GM19240 (cell line): ENCODE results near the gene POLR1B.
A peak's percentile ranks its signal among the peaks of the same experiment; 100 is the strongest.
"Not testable (repeated sequence)": the region's sequence is repeated elsewhere in the genome, so short reads cannot be mapped to it uniquely, and the experiment has no call there.

Experiments
- DNase-seq: peaks from one replicate; pipeline ENCODE4 v3.0.0; 2011; ENCODE audit warnings: low spot score; ENCODE audit not compliant: insufficient read length

The POLR1B gene

DNA sequence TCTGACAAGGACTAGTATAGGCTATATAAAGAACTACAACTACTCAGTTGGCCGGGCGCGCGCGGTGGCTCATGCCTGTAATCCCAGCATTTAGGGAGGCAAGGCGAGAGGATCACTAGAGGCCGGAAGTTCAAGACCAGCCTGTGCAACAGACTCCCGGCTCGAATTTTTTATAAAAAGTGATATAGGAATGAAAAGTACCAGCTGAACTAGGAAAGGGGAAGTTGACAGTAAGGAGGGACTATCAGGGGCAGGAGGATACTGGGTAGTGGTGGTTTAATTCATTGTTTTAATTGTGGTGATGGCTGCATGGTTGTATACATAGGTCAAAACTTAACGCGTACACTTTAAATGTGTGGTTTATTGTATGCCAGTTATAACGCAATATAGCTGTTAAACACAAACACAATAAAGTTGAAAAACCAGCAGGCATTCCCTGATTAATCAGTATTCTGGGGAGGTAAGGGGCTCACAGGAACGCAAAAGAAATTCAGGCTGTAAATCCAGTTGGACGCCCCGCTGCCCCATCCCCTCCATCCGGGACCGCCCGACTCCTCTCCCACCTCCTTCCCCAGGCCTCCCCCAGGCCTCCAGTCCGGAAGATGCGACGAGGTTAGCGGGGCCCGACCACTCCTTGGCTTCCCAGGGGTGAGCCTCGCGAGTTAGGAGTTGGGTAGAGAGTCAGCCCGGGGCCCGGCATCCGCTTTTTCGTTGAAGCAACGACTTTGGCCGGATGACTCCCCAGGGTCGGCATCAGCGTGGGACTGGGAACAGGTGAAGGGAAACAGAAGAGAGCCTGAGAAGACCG lies 746 bp upstream of the POLR1B start:
- DNase-seq: peak; percentile 48

DNA sequence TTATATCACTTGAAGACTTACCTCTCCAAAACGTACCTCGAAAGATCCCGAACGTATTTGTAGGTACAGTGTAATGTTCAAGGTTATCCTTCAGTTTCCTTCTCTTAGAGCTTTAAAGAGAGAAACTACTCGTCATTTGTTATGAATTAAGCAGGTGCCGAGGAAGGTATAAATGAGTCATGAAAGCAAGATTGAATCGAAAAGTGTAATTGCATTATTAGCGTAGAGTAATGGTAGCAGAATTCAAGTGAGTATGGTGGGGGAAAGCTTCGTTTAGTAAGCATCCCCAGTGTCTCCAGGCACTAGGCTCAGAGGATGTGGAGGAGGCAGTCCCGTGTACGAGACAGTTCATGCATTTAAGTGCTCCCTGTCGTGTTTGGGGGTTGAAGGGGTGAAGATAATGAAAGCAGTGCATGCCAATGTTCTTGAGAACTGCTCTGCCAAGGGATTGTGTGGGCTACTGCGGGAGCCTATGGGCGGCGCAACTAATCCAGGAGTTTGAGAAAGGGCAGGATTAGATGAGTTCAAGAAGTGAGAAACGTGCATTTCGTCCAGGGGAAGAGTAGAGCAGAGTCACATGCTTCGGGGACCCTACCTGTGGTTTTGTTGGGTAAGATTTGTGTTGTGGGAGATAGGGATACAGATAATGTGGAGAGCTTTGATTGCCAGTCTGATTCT lies 858 bp downstream of the POLR1B start:
- no peak for DNase-seq

DNA sequence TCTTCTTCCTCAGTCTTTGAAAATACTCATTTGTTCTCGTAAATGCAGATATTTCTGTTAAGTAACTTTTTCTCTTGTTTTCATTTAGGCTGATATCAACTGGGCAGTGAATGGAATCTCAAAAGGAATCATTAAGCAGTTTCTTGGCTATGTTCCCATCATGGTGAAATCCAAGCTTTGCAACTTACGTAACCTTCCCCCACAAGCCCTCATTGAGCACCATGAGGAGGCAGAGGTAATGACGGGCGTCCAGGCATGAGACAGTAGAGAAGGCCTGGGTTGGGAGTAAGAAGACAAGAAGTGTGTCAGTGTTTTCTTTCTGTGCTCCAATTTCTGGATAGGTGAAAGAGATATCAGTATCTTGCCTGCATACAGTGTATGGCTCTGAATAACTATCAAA lies 5.1 kb downstream of the POLR1B start:
- no peak for DNase-seq

DNA sequence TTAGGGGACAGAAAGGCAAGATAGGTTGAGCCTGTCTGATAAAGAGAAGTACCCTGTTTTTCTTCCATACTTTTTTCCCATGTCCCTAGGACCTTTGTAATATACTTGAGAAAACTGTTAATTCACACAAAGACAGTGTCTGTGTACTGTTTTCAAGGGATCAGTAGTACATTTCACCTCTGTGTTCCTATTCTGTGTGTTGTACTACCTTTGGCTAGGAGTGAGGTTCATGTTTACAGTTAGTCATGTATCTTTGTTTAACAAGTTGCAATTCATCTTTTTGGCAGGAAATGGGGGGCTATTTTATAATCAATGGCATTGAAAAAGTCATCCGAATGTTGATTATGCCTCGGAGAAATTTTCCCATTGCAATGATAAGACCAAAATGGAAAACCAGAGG lies 6.7 kb downstream of the POLR1B start:
- DNase-seq: no peak

DNA sequence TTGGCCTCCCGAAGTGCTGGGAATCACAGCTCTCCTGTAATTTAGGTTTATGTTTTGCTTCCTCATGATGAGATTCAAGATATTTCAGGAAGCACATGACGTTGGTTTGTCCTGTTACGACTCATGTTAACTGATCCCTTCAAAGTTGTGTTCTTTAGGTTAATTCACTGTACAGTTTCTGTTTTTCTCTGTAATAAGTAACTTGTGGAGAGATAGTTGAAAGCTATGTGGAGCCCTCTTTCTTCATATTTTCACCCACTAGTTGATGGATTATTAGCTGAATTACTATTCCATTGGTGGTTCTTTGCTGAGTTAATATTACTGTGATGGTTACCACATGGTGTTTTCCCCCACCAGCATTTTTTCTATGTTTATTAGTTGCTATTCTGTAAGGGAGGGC lies 23.8 kb downstream of the POLR1B start:
- DNase-seq: no peak

DNA sequence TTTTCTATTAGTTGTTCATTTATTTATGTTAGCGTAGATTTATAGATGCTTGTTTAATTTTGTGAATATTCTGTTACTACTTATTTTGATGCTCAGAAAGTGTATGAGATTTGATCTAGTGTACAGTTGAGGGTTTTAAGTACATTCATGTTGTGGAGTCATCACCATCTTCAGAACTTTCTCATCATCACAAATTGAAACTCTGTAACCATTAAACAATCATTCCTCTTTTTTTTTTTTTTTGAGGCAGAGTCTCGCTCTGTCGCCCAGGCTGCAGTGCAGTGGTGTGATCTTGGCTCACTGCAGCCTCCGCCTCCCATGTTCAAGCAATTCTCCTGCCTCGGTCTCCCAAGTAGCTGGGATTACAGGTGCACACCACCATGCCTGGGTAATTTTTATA lies 24.2 kb downstream of the POLR1B start:
- DNase-seq: not testable (repeated sequence)

DNA sequence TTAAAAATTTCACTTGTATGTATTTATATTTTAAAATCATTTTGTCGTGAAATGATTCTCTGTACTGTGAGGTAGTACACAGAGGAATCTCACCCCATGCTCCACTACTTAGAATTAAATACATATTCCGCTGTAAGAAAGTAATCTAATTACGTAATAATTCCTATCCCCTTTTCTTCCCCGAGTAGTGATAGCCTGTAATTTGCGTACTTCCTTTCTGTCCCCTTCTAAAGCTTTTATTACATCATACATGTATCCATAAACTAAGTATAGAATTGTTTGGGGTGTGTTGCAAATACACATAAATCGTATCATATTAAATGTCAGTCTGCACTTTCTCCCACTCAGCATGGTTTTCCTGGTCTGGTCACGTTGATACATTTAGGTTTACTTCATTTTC lies 29.7 kb downstream of the POLR1B start:
- DNase-seq: no peak

DNA sequence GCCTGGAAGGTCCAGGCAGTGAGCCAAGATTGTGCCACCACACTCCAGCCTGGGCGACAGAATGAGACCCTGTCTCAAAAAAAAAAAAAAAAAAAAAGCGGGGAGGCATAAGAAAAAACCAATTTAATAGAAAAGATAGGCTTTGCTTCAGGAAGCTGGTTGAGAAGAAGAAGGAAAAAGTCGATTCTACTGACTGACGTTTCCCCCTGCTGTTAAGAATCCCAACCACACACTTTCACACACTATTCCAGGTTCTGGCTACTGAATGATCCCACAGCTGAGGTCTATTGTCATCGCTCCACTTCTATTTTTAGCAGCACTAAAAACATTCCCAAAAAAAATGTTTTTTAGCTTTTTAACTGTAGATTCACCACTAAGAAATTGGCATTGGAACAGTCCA lies 35.5 kb downstream of the POLR1B start:
- DNase-seq: no peak

DNA sequence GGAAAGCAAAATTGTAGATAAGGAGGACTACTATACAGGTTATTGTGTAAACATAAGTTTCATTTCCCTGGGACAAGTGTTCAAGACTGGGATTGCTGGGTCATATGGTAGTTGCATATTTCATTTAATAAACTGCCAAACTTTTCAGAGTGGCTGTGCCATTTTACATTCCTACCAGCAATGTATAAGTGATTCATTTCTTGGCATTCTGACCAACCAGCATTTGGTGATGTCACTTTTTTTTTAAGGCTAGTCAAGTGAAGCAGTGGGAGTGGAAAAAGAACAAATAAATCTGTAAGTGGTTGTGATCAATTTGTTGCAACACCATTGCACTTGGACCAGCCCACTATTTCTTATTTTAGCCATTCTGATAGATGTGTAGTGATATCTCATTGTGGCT lies 37.0 kb downstream of the POLR1B start:
- no peak for DNase-seq

DNA sequence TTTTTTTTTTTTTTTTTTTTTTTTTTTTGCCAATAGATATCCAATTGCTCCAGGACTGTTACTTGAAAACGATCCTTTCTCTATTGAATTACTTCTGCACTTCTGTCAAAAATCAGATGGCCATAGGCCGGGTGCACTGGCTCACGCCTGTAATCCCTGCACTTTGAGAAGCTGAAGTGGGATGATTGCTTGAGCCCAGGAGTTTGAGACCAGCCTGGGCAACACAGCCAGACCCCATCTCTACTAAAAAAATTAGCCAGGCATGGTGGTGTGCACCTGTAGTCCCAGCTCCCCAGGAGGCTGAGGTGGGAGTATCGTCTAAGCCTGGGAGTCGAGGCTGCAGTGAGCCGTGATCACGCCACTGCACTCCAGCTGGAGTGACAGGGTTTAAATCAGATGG lies 37.8 kb downstream of the POLR1B start:
- DNase-seq: no peak

DNA sequence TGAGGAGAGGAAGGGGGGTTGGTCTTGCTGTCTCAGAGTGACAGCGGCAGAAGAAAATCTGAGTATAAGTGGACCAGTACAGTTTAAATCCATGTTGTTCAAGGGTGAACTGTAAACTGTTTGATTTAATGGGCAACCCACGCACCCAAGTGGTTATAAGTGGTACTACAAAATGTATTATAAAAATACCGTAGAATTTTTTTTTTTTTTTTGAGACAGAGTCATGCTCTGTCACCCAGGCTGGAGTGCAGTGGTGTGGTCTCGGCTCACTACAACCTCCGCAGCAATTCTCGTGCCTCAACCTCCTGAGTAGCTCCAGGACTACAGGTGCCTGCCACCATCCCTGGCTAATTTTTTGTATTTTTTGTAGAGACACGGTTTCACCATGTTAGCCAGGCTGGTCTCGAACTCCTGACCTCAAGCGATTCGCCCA lies 40.1 kb downstream of the POLR1B start:
- DNase-seq: no peak

DNA sequence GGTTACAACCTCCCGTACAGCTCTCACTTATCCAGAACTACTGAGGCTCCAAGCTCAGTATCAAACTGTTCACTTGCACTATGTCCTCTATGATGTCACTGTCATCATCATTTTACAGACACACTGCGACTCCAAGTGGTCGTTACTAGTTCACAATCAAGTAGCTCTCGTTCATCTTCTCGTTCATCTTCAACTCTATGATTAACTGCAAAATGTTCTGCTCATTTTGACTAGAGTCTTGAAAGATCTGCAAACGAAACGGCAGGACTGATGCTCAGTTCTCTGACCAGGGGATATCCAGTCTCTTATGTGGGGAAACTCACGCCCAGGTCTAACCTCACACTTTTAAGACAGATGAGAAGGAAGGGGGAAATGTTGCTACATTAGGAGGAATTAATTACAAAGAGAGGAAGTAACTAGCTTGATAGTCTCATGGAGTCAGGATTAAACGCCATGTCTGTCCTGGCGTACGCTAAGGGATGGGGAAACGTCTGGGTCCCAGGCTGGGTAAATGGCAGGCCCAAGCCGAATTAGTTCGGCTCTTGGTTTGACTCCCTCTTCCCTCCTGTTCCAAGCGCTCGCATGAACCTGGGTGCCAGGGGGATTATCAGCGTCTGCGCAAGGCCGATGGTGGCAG lies 41.4 kb downstream of the POLR1B start:
- DNase-seq: no peak

DNA sequence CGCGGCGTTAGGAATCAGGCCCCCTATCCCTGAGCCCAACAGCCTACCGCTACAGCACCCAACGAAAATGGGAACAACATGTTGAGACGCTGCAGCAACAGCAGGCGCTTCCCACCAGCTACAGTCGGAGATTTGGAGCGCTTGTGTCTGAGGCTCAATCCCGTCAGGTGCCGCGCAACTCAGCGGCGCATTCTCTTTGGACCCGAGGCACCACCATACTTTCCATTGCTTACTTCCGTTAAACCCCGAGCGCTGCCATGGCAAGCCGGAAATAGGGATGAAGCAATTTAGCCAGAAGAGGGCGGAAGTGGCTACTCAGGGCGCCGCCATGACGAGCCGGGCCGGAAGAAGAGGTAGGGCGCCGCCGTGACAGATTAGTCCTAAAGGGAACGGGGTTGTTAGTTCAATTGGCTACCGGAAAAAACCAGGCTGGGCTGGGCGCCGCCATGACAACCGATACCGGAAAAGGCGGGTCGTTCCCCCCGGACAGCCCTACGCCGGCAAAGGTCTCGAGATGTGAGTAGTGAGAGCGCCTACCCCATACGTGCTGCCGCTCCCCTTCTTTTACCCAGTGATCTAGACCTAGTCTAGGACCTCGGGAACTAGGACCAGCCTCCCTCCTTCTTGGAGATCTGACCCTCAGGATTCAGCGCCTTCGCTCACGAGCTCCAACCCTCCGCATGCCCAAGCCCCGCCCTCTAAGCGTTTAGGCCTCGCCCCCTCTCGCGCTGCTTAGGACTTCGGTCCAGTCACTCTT lies 42.0 kb downstream of the POLR1B start, which contains the start of gene CHCHD5:
Gene CHCHD5 (plus strand): TSS at position 476 of the 757 bp plus-strand sequence. CDS start 39 bp downstream, at position 515.
- peak; percentile 74 for DNase-seq

DNA sequence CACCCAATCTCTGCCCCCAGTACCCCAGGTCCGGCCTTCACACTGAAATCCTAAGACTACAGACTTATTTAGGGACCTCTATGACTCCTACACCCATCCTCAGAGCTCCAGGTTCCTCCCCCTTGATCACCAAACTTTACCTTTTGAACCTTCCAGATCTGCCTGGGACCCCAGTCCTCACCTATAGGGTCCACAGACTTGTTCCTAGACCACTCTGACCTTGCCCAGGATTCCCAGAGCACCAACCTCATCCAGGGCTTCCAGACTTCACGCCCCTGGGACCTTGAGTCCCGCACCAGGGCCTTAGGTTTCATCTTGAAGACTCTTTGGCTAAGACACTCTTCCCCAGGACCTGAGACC lies 42.6 kb downstream of the POLR1B start:
- no peak for DNase-seq

DNA sequence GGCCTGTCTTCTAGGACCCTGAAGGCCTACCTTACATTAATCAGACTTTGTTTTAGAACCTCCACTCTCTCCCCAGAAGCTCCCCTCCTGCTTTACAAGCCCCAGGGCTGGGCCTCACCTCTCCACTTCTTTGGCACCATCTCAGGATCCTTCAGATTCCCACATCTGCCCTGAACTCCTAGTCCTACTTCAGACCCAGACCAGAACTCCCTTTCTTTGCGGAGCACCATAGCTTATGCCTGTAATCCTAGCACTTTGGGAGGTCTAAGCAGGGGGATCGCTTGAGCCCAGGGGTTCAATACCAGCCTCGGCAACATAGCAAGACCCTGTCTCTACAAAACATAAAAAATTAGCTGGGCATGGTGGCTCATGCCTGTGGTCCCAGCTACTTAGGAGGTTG lies 43.1 kb downstream of the POLR1B start:
- no peak for DNase-seq

DNA sequence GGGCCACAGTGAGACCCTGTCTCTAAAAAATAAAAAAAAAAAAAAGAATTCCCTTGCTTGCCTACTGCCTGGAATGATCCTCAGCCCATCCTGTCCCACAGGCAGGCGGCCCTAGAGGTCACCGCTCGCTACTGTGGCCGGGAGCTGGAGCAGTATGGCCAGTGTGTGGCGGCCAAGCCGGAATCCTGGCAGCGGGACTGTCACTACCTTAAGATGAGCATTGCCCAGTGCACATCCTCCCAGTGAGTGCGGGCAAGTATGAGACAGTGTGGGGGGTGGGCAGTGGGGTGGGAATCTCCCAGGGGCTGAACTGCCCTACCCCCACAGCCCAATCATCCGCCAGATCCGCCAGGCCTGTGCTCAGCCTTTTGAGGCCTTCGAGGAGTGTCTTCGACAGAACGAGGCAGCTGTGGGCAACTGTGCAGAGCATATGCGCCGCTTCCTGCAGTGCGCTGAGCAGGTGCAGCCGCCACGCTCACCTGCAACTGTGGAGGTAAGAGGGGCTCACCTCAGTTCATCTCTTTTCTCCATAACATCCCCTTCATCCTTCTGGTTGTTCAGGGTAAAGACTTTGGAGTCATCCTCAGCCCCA lies 43.7 kb downstream of the POLR1B start:
- no peak for DNase-seq

DNA sequence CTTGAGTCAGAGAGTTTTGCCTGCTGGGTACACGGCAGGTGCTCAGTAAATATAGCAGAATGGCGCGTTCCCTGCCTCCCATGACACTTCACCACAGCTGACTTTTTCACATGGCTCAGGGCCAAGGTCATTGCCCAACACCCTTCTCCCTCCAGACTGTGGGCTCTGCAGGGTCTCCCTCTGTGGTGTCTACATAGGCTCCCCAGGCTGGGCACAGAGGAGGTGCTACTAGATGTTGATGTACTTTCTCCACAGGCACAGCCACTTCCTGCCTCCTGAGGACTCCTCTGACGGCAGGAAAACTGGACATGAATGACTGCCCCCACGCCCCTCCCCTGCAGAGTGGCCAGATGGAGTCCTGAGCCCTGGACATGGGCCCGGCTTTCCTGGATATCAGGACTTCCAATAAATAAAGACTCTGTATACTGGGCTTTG lies 46.4 kb downstream of the POLR1B start:
- DNase-seq: no peak

DNA sequence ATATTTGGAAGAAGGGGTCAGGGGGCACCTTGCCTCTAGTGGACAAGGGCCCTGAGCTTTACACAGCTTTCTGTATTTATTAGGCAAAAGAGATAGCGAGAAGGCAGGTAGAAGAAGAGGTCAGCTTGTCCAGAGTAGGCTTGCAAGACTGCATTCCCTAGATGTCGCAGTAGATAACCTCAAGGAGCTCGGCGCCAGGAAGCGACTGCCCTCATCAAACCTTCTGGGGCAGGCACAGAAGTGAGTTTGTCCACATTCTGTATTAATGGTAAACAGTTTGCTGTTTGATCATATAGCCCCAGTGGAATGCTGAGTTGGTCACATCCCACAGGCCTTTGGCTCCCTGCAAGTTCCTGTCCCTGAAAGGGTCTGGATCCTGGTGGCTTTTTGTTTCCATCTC lies 49.1 kb downstream of the POLR1B start:
- no peak for DNase-seq

DNA sequence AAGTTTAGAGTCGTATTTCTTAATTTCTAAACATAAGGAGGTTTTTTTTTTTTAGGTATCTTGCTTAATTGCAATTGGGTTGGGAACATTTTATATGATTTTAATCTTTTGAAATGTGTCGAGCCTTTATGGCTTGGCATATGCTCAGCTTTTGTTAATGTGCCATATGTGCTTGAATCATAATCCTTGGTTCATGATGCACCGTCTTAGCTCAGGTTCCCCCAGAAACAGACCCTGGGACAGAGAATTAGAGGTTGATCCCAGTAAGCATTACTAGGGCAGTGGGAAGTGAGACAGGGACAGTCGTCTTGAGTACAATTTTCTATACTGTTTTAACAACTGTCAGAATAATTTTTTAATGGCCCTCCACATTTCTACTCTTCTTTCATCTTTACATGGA lies 51.5 kb downstream of the POLR1B start:
- DNase-seq: no peak

DNA sequence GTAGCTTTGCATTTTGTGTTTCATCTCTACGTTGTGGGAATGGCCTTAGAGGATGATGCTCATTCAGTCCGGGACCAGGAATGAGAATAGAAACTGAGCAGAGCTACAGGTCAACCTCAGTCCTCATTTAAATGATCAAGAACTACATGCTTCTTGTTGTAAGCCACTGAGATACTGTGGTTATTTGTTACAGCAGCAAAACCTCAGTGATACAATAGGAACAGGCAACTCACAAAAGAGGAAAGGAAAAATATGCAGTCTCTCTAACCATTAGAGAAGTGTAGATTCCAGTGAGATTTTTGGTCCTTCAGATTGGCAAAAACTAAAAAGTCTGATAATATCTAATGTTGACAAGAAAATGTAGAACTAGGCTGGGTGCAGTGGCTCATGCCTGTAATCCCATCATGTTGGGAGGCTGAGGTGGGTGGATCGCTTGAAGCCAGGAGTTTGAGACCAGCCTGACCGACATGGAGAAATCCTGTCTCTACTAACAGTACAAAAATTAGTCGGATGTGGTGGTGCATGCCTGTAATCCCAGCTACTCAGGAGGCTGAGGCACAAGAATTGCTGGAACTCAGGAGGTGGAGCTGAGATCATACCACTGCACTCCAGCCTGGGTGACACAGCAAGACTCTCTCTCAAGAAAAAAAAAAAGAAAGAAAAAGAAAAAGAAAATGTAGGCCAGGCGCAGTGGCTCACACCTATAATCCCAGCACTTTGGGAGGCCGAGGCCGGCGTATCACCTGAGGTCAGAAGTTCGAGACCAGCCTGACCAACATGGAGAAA lies 55.5 kb downstream of the POLR1B start:
- DNase-seq: no peak

DNA sequence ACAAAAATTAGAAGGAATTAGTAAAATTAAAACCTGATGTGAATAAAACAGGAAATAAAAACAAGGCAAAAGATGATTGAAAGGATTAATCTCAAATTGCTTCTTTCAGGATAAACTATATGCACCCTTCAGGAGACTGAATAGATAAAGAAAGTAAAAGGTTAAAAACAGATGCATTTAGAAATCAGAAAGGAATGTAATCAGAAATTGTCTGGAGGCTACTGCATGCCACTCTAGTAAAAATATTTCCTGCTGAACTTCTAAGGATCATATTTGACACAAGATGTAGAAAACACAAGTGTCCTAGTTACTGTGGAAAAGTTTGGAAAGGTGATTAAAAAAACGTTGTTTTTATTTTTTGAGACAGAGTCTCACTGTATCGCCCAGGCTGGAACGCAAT lies 58.4 kb downstream of the POLR1B start:
- DNase-seq: no peak
